ENCODE results near the gene GDF15.
"Not testable (repeated sequence)": the region's sequence is repeated elsewhere in the genome, so short reads cannot be mapped to it uniquely, and the experiment has no call there.

Gene GDF15

GRCh38 chr19:18364277-18364825, 21.6 kb upstream of the GDF15 start:
- not testable (repeated sequence) for DNase-seq

- DNase-seq: no peak
Measured at GRCh38 chr19:18364826-18365528, 21.0 kb upstream of the GDF15 start.

GRCh38 chr19:18366021-18366435, 19.9 kb upstream of the GDF15 start:
- DNase-seq: no peak

- no peak for DNase-seq
Measured at GRCh38 chr19:18368504-18369222, 17.3 kb upstream of the GDF15 start.

- no peak for DNase-seq
Measured at GRCh38 chr19:18373407-18373891, 12.5 kb upstream of the GDF15 start.

- peak; percentile 59 for DNase-seq
Measured at GRCh38 chr19:18373892-18374629, 11.9 kb upstream of the GDF15 start.

GRCh38 chr19:18377026-18377425, 8.9 kb upstream of the GDF15 start:
- no peak for DNase-seq

- DNase-seq: no peak
Measured at GRCh38 chr19:18379803-18380747, 5.9 kb upstream of the GDF15 start.

- DNase-seq: no peak
Measured at GRCh38 chr19:18380843-18381242, 5.1 kb upstream of the GDF15 start.

GRCh38 chr19:18383622-18384021, 2.3 kb upstream of the GDF15 start:
- DNase-seq: not testable (repeated sequence)

GRCh38 chr19:18384775-18385174, 1.2 kb upstream of the GDF15 start:
- DNase-seq: no peak

- DNase-seq: no peak
Measured at GRCh38 chr19:18385359-18385674, 641 bp upstream of the GDF15 start.

GRCh38 chr19:18386543-18387271, 749 bp downstream of the GDF15 start:
- no peak for DNase-seq

GRCh38 chr19:18388100-18388959, 2.4 kb downstream of the GDF15 start:
- DNase-seq: peak; percentile 96

- no peak for DNase-seq
Measured at GRCh38 chr19:18388960-18389725, 3.2 kb downstream of the GDF15 start.

GRCh38 chr19:18389726-18390064, 3.7 kb downstream of the GDF15 start:
- DNase-seq: no peak

- no peak for DNase-seq
Measured at GRCh38 chr19:18390065-18390907, 4.3 kb downstream of the GDF15 start.

- DNase-seq: no peak
Measured at GRCh38 chr19:18391509-18392075, 5.6 kb downstream of the GDF15 start.

- DNase-seq: no peak
Measured at GRCh38 chr19:18392417-18392816, 6.5 kb downstream of the GDF15 start.
